Body of pancreas (tissue), 4 donors: ENCODE data around the gene MTMR3. TPM values are rescaled to one million over a fixed set of nuclear protein-coding genes. Genes with fewer than 3 reads are reported as not detected.
"Not testable (repeated sequence)": the region's sequence is repeated elsewhere in the genome, so short reads cannot be mapped to it uniquely, and the experiment has no call there.

Experiments used
- ATAC-seq: fragments of 150-250 bp; one replicate; pipeline ENCODE4 v1.9.1; 2016
- DNase-seq, 4 donors: peaks; one replicate each; pipeline ENCODE4 v3.0.0-alpha.2; 2019
- H3K27ac ChIP-seq, 4 donors: fragments of 200-600 bp; sonication (generic); 1 replicate in 3 of 4; 2 replicates in 1 of 4; pipeline versions ENCODE4 v1.5.1 to v1.6.1; 2016 to 2019; ENCODE audit warnings: mild to moderate bottlenecking in 1 of 4, mixed read lengths in 1 of 4, moderate library complexity in 1 of 4
- H3K27me3 ChIP-seq, 2 donors: fragments of 200-600 bp; sonication (generic); one replicate each; pipeline ENCODE4 v1.6.0; 2016; ENCODE audit warnings: mild to moderate bottlenecking in 1 of 2
- H3K36me3 ChIP-seq, 2 donors: fragments of 200-600 bp; sonication (generic); replicated peaks in 1 of 2; 2 replicates each; pipeline ENCODE4 v1.5.1; 2016; ENCODE audit warnings: low read depth in 2 of 2; ENCODE audit not compliant: insufficient read depth in 1 of 2
- H3K4me1 ChIP-seq: fragments of 200-600 bp; sonication (generic); one replicate; pipeline ENCODE4 v1.6.0; 2016
- H3K4me3 ChIP-seq, 2 donors: fragments of 200-600 bp; sonication (generic); 1 replicate in 1 of 2; 2 replicates in 1 of 2; pipeline ENCODE4 v1.5.1; 2016 to 2019
- H3K9me3 ChIP-seq, 3 donors: fragments of 200-600 bp; sonication (generic); 1 replicate in 2 of 3; 2 replicates in 1 of 3; pipeline ENCODE4 v1.5.1; 2016
- POLR2A ChIP-seq, 3 donors: fragments of 450-650 bp; IDR thresholded peaks; one replicate each; pipeline ENCODE4 v1.6.1; 2016; ENCODE audit warnings: antibody characterized with exemption in 3 of 3, mild to moderate bottlenecking in 2 of 3
- WGBS, 2 donors: methylation state at CpG; one replicate each; pipeline ENCODE4 v1.1.5; 2017; 5-methylcytosine and 5-hydroxymethylcytosine counted together
- intact Hi-C: fragments of 100-400 bp; cut with DNase I; formaldehyde crosslinking; loops from one replicate; pipeline ENCODE4 v1.15.1; 2023
- total RNA-seq, 2 donors: library from RNA; depleted of rRNA; stranded (reverse); fragments of >200 nt; gene quantifications; one replicate each; pipeline ENCODE4 v1.1.0, GENCODE V29; 2016
- TF ChIP-seq, protein P1 (sequence below), 7 experiments: fragments of 450-650 bp in 4 of 7; fragments of 200-600 bp in 3 of 7; sonication (generic) in 3 of 7; IDR thresholded peaks; one replicate each; pipeline ENCODE4 v1.5.1; 2016 to 2019; ENCODE audit warnings: antibody characterized with exemption in 7 of 7

Gene MTMR3
- total RNA-seq, 2 donors from 2014 or later = 37.9 to 46.7 TPM

DNA sequence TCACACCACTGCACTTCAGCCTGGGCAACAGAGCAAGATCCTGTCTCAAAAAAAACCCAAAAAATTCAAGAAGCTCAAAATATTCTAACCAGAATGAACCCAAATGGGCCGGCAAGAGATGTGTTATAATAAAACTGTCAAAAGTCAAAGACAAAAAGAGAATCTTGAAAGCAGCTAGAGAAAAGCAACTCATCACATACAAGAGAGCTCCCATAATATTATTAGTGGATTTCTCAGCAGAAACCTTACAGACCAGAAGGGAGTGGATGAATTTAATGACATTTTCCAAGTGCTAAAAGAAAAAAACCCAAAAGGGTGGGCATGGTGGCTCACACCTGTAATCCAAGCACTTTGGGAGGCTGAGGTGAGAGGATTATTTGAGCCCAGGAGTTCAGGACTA lies 174.4 kb downstream of the MTMR3 start:
- ATAC-seq (no peak), DNase-seq (no peak)
- Histone ChIP-seq H3K27me3 (no peaks in the 10 kb centered on the region), H3K4me1 (peaks cover 14% of the 10 kb centered on the region), H3K4me3 (no peak overlapping the region), H3K9me3 (no peaks in the 10 kb centered on the region), H3K27ac (no peak overlapping the region), H3K36me3 (no peaks in the 10 kb centered on the region)
- 91 to 92% methylated on average over 1 of the region's 1 CpG for WGBS, 2 donors
- intact Hi-C loops = no loop called here
- TF ChIP-seq POLR2A (IDR thresholded peaks at IDR 0.05) = no peak
- TF ChIP-seq, protein P1, sequence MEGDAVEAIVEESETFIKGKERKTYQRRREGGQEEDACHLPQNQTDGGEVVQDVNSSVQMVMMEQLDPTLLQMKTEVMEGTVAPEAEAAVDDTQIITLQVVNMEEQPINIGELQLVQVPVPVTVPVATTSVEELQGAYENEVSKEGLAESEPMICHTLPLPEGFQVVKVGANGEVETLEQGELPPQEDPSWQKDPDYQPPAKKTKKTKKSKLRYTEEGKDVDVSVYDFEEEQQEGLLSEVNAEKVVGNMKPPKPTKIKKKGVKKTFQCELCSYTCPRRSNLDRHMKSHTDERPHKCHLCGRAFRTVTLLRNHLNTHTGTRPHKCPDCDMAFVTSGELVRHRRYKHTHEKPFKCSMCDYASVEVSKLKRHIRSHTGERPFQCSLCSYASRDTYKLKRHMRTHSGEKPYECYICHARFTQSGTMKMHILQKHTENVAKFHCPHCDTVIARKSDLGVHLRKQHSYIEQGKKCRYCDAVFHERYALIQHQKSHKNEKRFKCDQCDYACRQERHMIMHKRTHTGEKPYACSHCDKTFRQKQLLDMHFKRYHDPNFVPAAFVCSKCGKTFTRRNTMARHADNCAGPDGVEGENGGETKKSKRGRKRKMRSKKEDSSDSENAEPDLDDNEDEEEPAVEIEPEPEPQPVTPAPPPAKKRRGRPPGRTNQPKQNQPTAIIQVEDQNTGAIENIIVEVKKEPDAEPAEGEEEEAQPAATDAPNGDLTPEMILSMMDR (IDR thresholded peaks at IDR 0.05) = no peak

DNA sequence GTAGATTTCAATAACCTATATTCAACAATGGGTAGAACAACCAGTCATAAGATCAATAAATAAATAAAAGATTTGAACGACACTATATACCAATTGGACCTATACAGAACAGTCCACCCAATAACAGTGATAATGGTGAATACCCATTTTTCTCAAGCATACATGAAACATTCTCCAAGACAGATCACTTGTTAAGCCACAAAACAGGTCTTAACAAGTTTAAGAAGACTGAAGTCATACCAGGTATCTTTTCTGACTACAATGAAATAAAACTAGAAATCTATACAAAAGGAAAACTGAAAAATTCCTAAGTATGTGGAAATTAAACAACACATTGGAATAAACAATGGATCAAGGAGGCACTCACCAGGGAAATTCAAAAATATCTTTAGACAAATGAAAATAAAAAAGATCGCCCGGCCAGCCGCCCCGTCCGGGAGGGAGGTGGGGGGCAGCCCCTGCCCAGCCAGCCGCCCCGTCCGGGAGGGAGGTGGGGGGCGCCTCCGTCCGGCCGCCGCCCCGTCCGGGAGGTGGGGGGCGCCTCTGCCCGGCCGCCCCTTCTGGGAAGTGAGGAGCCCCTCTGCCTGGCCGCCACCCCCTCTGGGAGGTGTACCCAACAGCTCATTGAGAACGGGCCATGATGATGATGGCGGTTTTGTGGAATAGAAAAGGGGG lies 176.5 kb downstream of the MTMR3 start:
- DNase-seq, intact Hi-C loops, H3K27ac ChIP-seq, H3K4me1 ChIP-seq, H3K4me3 ChIP-seq, H3K27me3 ChIP-seq, H3K9me3 ChIP-seq, ATAC-seq, H3K36me3 ChIP-seq: not testable (repeated sequence)
- 89 to 94% methylated on average over 11 to 20 of the region's 22 CpGs for WGBS, 2 donors

DNA sequence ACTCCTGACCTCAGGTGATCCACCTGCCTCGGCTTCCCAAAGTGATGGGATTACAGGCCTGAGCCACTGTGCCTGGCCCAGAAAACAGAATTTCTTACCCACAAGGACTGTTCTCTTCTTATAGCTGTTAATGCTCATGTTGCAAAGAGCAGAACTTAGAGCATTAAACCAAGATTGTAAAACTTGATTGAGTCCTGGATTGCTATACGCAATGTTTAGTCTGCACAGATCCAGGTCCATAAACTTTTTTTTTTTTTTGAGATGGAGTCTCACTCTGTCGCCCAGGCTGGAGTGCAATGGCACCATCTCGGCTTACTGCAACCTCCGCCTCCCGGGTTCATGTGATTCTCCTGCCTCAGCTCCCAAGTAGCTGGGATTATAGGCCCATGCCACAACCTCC lies 178.1 kb downstream of the MTMR3 start:
- 92 to 93% methylated on average over 6 of the region's 6 CpGs for WGBS, 2 donors
- intact Hi-C loops, ATAC-seq, H3K4me3 ChIP-seq, H3K9me3 ChIP-seq, DNase-seq, H3K27ac ChIP-seq, H3K36me3 ChIP-seq, H3K27me3 ChIP-seq, H3K4me1 ChIP-seq: not testable (repeated sequence)

DNA sequence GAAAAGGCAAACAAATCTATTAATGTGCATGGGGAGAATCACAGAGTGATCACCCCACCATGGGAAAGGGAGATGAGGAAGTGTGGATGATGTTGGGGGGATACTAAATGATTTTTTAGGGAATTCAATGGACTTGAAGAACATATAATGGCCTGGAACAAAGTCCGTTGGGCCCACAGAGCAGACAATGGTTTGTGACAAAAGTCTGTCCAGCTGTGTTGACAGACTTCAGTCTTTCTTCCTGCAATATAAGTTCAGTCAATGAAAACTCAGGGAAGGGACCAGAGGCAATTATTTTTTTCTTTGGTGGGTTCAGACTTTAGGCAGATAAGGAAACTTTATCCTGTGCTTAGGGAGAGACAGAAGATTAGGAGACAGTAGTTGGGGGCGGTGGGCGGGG lies 179.3 kb downstream of the MTMR3 start:
- intact Hi-C loops = no loop called here
- Histone ChIP-seq H3K4me1 (no peaks in the 10 kb centered on the region), H3K27me3 (no peaks in the 10 kb centered on the region), H3K4me3 (no peak overlapping the region), H3K36me3 (no peaks in the 10 kb centered on the region), H3K27ac (no peak overlapping the region), H3K9me3 (no peaks in the 10 kb centered on the region)
- 59 to 87% methylated on average over 3 of the region's 3 CpGs for WGBS, 2 donors
- DNase-seq = no peak
- no peak for ATAC-seq
- TF ChIP-seq, protein P1 (IDR thresholded peaks at IDR 0.05) = no peak
- TF ChIP-seq POLR2A (IDR thresholded peaks at IDR 0.05) = no peak

DNA sequence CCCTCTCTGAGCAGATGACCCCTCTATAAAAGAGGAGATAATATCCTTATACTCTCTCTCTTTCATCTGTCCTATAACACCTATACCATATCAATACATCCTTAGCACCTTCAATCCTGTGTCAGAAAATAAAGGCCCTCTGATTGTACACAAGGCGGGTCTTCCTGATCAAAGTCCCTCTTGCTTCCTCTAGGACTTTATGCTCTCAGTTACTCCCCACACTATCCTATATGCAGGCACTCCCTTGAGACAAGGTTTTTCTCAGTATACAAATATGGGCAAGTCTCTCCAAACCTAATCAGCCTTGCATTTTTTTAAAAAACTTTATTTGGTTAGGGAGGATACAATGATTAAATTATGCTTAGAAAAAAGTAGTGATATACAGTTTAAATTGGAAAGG lies 180.0 kb downstream of the MTMR3 start:
- H3K36me3 ChIP-seq = no peaks in the 10 kb centered on the region
- H3K4me3 ChIP-seq = no peak overlapping the region
- ATAC-seq (no peak), DNase-seq (no peak)
- H3K27ac ChIP-seq = no peak overlapping the region
- H3K4me1 ChIP-seq = no peaks in the 10 kb centered on the region
- no peaks in the 10 kb centered on the region for H3K27me3 ChIP-seq
- intact Hi-C loops = no loop called here
- no peaks in the 10 kb centered on the region for H3K9me3 ChIP-seq
- TF ChIP-seq, protein P1 (IDR thresholded peaks at IDR 0.05) = no peak
- no peak for TF ChIP-seq POLR2A (IDR thresholded peaks at IDR 0.05)
- 85 to 88% methylated on average over 1 of the region's 1 CpG for WGBS, 2 donors

DNA sequence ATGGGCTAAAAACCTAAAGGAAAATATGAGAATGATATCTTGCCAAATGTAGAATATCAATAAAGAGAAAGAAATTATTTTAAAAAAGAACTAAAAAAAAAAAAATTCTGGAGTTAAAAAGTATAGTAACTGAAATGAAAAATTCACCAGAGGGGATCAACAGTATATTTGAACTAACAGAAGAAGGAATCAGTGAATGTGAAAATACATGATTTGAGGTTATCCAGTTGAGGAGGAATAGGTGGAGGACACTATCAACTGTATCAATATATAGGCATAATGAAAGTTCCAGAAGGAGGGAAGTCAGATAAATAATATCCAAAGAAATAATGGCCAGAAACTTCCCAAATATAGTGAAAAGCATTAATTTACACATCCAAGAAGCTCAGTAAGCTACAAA lies 181.2 kb downstream of the MTMR3 start:
- Histone ChIP-seq H3K9me3 (no peaks in the 10 kb centered on the region), H3K27me3 (no peaks in the 10 kb centered on the region), H3K36me3 (no peaks in the 10 kb centered on the region), H3K4me1 (no peaks in the 10 kb centered on the region), H3K4me3 (no peak overlapping the region), H3K27ac (no peak overlapping the region)
- TF ChIP-seq, protein P1 (IDR thresholded peaks at IDR 0.05) = no peak
- no peak for TF ChIP-seq POLR2A (IDR thresholded peaks at IDR 0.05)
- ATAC-seq (no peak), DNase-seq (no peak)
- intact Hi-C loops = no loop called here
